ENCODE results near the gene AVPR2.

Gene AVPR2

DNA sequence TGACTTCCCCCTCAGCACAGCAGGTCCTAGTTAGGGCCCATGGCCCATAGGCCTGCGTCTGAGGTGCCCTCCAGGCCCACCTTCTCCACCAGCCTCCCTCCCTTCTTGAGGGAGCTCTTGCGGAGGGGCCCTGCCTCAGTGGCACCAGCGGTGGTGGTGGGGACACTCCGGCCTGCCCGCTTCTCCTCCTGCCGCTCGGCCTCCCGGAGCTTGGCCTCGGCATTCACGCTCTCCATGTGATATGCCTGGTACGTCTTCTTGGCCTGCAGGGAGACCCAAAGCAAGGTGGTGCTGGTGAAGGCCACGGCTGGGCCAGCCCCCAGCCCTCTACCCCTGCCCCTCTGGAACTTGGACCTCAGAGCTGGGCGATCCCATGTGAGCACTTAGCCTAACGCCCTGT lies 16.1 kb downstream of the AVPR2 start:
- no peak for DNase-seq

DNA sequence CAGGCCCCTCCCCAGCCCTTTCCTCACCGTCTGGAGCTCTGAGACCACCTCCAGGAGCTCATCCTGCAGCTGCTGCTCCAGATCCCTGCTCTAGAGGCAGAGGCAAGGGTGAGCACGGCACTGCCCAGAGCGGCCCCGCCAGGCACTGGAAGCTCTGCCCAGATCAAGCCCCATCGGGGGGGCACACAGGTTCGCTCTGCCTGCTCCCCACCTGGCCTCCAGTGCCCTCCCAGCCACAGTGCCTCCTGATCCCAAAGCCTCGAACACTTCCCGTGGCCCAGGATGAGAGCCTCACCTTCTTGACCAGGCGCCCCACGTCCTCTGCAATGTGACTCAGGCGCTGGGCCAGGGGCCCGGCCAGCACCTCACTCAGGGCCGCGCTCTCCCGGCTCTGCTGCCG lies 16.6 kb downstream of the AVPR2 start:
- no peak for DNase-seq

DNA sequence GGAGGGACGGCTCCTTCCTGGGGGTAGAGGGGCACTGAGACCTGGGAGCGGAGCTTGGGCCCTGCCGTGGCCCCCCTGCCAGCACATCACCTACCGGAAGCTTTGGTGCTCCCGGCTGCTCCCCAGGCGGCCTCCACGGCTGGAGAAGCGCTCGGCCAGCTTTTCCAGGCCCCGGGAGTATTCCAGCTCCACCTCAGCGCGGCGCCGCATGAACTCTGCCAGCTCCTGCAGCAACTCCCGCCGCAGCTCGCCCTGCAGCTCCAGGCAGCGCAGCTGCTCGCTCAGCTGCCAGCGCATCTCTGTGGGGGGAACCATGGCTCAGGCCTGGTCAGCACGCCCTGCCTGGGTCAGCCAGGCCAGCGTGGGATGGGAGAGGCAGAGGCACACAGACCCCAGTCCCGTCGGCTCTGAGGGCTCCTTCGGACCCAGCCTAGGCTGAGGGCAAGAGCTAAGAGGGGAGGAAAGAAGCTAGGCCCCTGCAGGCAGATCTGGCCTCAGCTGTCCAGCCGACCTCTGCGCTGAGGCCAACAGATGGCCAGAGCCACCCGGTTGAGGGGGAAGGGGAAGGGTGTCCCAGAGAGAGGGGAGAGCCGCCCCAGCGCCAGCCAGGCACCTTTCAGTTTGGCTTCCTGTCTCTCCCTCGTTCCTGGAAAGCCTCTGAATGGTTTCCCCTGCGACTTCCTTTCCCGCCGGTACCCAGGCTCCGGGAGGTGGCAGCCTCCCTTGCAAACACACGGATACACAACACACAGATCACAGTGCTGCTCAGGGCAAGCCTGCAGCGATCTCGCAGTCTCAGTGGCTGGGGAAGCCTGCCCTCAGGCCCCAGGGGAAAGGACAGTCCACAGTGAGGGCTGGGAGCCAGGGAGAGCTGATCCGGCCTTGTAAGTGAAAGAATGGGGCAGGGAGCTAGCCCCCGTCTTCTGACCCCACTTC lies 17.3 kb downstream of the AVPR2 start:
- DNase-seq = no peak

DNA sequence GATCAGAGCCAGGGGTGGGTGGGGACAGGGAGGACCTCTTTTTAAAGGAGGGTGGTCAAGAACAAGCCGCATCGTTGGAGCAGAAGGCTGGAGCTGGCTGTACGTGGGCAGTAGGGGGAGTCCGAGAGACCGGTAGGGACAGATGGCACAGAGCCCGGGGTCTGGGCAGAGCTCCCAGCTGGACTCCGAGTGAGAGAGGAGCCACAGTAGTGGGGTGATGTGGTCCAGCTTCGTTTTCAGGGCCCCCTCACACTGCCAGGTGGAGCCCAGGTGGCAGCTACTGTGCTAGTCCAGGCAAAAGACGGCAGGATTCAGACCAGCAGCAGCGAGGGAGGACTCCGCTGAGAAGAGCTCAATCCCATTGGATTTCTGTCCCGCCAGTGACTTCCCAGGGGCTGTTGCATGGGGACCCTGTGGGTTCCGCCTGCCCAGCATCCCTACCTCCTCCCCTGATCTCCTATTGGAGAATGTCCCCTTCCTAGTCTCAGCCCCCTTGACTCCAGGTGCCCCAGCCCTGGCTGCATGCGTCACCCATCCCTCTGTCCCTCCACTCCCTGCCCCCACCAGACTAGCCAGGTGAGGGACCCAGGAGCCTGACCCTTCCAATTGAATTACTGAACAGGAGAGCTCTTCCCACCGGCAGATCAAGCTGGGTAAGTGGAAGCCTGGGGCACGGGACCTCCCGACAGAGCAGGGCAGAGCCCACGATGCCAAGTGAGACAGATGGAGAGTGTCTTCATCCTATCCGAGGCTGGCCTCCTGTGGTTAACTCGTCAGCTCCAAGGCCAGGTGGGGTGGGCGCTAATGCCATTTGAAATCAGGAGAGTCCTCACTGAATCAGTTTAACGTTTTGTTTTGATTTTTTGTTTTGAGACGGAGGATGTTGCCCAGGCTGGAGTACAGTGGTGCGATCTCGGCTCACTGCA lies 18.7 kb downstream of the AVPR2 start:
- peak; percentile 16 for DNase-seq

DNA sequence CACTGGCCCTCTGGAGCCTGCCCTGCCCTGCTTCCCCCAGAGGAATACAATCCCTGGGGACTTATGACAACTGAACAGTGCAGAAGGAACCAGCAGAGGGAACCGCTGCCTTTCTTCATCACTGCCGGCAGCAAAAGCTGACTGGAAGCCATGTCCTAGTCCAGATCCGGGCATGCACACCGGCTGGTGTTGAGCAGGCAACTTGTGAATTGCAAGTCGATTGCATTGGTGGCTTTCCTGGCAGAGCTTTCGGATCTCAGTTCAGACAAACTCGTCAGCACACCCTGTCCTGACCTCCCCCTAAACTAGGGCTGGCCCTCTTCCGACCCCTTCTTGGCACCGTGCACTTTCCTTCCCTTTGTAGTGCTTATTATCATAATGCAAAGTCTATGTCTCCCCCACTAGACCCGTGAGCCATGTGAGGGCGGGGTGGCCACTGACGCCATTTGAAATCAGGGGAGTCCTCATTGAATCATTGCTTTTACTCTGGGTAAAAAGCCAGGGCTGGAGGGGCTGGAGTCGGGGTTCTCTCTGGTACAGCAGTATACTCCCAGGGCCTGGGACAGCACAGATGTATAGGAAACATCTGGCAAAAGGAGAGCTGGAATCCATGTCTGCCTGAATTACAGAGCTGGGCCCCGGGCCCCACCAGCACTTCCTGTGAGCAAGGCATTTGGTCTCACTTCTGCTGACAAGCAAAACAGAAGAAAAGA lies 19.8 kb downstream of the AVPR2 start:
- DNase-seq = peak; percentile 41

DNA sequence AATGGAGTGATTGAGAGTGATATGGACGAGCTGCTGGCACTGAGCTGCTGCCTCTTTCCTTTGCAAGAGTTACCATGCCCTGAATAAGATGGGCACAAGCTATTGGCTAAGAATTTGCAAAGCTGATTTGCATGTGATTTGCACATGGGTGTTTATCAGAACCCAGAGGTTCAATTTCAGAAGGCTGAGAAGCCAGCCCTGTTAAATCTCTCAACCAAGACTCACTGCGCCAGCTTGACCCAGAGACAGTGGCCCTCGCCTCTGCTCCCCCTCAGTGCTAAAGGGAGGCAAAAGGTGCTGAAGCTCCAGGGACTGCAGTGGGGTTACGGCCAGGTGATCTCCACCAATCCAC lies 20.9 kb downstream of the AVPR2 start:
- no peak for DNase-seq

DNA sequence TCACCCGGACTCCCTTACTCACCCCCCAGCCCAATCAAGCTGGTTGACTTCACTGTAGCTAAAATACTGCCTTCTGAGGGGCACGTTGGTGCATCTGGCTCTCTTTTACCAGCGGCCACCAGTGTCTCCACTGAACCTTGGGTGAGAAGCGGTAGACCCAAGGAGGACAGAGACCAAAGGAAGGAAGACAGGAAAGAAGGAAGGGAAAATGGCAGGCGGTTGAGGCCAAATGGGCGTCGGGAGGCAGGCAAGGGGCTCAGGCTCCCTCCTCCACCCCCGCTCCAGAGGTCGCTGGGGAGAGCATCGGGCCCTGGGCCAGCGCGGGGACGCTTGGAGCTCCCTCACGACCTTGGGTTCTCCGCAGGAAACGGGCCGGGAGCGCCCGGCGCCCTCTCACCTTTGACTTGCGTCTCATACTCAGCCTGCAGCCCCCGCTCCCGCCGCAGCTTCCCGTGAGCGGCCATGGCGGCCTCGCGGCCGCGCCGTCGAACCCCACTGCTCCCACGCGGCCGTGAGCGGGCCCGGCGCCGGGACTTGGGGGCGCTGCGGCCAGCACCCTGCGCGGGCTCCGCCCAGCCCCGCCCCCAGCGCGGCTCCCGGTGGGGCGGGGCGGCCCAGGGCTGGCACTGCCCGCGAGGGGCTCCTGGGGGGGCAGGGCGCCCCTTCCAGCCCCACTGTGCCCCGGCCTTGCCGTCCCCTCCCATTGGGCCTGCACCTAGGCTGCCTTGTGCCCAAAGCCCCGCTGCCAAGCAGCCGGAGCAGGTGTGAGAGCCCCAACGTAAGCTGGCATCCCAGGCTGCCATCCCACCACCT lies 21.5 kb downstream of the AVPR2 start, which contains the start of gene ARHGAP4:
TSS of gene ARHGAP4 (minus strand) at position 526 of the 813 bp plus-strand sequence. CDS start at position 464, 62 bp downstream.
- DNase-seq = no peak

DNA sequence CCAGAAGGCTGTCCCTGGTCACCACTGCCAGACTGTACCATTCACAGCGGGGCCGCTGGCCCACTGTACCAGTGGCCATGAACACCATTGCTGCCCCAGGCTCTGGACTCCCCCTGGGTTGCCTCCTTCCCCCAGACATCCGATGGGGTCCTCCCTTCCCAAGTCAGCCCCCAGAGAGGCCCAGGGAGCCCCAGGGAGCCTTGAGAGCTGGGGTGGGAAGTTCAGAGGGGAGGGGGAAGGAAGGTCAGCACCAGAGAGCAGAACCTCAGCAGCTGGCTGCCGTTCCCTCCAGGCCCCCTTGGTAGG lies 22.0 kb downstream of the AVPR2 start:
- no peak for DNase-seq

DNA sequence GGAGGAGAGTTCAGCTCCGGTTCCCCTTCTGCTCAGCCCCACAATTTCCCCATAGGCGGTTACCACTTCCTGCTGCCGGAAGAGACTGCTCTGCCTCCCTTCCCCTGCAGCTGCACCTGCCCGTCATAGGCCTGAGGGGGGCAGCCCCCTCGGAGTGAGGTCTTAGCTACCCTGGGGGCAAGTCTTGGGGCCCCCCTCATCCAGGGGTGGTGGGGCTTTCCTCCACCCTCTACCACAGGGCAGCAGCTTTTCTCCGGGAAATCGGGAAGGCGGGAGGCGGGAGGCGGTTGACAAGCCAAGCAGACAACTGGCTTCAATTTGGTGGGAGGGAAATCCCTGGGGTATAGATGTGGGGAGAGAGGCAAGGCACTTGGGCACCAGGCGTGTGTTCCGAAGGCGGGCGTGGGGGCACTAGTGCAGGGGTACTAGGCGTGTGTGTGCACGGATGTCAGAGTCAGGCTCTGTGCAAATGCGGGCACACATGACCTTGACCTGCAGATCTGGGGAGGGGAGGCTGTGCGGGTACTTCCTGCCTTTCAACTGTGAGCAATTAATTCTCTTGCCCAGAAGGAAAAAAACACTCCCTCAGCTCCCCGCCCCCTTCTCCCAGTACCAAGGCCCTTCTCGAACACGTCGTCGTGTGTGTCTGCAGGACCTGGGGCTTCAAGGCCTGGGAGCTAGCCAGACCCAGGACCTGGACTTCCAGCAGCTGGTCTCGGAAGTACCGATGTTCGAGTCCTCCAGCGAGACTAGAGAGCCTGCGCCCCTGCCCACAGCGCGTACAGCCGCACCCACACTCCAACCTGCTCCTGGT lies 22.6 kb downstream of the AVPR2 start:
- peak; percentile 72 for DNase-seq

DNA sequence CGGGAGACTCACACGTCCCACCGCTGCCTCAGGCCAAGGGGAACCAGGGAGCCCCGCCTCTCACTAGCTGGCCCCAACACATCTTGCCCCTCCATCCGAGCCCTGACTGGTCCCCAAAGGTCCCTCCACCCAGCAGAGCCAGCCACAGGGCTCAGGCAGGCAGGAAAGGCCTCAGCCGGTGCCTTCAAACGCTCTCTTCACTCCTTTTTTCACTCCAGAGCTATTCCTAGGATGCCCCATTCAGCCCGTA lies 23.1 kb downstream of the AVPR2 start:
- no peak for DNase-seq

DNA sequence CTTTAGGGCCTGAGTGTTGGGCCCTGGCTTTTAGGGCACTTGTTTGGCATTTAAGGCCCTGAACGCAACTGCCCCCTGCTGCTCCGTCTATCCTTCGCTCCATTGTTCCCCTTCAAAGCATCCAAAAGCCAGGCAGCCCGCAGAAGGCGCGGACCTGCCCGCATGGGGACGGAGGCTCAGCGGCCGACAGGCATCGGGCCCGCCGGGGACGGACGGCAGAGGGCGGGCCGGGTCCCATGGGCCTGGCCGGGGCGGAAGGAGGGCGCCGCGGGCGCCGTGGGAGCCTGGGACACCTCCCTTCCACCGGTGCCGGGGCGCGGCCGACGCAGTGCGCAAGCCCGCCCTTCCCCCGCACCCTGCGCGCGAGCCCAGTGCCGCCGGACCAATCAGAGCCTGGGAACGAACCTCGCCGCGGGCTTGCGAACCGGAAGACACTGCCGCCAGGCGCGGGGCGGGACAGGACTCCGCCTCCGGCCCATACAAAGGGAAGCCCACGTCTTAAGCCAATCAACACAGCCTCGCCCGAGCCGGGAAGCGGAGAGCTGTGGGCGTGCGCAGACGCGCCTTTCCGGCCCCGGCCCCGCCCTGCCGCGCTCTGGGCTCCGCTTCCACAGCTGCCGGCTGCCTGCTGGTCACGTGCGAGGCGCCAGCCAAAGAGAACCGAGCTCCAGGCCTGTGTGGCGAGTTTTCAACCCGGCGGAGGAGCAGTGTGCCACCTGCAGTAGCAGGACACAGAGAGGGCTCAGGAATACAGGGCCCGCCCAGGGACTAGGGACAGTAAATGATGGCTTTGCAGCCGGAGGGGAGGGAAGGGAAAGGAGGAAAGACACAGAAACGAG lies 23.7 kb downstream of the AVPR2 start:
- DNase-seq = peak; percentile 96

DNA sequence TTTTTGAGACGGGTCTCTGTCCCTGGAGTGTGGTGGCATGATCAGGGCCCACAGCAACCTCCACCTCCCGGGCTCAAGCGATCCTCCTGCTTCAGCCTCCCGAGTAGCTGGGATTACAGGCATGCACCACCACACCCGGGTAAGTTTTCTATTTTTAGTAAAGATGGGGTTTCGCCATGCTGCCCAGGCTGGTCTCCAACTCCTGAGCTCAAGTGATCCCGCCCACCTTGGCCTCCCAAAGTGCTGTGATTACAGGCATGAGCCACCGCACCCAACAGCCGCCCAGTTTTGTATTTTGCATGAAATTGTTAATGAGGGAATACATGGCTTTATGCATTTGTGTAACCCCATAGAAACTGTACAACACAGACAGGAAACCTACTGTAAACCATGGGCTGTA lies 24.4 kb downstream of the AVPR2 start:
- no peak for DNase-seq

DNA sequence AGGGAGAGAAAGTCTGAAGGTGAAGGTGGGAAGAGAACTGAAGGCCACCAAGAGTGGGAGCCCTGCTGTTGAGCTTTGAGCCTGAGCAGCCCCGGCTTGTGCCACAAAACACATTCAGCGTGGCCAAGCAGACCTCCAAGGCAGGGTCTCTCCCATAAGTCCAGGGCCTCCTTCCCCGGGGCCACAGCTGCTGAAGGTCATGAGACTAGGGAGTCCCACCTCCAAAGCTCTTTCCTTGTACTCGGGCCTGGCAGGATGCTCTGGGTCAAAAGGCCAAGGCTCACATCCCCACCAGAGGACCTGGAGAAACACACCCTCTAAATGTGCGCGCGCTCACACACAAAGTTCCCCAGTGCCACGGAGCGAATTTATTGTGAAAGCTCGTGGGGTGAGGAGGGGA lies 25.1 kb downstream of the AVPR2 start:
- DNase-seq = no peak

DNA sequence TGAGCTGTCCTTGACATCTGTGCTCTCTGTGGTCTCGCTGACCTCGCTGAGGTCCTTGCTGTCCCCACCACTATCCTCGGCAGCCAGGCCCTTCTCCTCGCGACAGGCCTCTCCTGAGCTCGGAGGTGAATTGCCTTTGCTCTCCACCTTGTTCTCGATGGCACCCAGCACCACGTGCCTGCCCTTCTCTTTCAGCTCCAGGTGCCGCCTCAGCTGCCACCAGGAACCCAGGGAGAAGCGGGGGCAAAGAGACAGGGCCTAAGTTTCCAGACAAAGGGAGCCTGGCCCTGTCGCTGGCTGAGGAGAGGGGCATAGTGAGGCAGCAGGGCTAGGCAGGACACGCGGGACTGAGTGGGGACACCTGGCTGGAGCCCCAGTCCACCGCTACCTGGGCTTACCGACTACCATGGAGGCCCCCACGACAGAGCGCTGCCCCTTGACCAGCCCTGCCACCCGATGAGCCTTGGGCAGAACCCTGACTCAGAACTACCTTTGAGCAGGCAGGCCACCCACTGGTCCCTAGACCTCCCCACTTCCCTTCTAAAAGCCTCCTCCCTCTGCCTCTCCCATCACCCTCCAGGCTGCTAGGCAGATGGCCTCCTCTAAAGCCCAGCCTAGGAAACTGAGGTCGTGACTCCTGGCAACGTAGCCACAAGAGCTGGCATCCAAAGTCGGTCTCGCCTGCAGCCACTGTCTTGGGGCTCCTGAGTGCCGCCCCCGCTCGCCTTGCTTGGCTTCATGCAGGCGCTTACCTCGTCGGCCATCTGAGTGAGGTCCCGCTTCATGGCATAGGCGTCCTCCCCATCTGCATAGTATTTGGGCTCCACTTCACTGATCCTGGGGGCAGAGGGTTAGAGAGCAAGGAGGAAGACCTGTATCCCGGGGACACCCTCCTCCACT lies 25.8 kb downstream of the AVPR2 start:
- no peak for DNase-seq

DNA sequence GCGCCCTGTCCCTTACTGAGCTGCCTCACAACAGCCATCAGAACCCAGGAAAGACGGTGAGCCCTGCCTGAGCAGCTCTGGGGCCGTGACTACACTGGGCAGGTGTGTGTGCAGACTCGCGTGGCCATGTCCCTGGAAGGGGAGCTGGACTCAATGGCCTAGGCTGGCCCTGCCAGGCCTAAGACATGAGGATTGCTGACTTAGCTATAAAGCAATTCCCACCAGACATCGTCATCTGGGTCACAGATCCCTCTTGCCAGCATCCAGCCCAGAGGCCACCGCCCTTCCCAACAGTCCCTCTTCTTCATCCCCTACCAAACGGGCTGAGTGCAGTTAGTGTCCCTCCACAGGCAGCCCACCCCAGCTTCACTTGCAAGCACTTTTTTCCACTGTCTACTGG lies 26.7 kb downstream of the AVPR2 start:
- no peak for DNase-seq

DNA sequence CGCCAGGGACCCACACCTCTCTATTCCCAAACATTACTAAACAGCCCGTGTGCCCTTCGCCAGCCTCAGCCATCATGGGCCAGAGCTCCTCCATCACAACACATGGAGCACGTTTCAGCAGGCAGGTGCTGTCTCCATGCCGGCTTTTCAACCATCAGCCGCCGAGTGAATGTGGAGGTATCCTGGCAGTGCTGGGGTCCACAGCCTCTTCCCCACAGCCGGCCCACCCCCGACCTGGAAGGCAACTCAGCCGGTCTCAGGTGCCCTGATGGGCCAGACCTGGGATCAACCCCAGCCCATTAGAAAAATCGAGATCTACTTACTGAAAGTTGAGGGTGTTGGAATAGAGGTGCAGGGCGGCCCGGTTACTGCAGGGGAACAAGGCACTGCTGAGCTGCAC lies 27.3 kb downstream of the AVPR2 start:
- DNase-seq = no peak

DNA sequence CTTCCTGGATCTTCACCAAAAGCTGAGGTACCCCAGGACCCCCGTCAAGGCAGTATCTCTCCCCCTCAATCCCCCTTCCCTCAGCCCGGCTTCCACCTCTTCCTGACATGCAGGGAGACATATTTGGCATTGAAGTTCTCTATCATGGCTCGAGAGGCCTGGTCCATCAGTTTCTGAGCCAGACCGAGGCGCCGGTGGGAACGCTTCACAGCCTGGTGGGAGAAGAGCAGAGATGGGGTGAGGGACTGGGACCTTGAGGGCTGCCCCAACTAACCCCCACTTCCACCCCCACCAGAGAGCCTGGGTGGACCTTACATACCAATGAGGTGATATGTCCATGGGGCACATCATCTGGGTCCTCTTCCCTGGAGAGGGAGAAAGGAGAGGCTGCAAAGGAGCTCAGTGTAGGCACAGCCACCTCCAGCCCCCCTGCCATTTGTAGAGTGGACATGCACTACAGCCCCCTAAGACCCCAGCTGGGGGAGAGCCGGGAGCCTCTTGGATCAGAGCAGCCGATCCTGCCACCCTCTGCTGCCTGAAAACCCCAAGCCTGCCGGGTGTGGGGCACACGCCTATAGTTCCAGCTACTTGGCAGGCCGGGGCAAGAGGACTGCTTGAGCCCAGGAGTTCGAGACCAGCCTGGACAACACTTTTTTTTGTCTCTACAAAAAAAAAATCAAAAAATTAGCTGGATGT lies 27.9 kb downstream of the AVPR2 start:
- DNase-seq = no peak

DNA sequence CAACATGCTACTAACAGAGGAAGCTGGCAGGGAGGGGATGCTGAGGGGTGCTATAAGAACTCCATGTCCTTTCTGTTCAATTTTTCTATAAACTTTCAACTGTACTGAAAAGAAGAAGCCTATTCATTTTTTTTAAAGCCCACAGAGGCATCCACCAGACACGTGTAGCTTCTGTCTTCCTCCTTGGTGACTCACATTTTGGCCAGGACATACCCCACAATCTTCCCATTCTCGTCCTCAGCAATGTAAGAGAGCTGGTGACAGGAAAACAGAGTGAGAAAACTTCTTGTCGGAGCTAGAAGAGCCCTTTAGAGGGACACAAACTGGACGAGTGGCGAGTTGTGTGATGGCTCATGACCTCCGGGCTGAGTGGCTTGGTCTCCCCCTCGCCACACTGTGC lies 29.3 kb downstream of the AVPR2 start:
- no peak for DNase-seq

DNA sequence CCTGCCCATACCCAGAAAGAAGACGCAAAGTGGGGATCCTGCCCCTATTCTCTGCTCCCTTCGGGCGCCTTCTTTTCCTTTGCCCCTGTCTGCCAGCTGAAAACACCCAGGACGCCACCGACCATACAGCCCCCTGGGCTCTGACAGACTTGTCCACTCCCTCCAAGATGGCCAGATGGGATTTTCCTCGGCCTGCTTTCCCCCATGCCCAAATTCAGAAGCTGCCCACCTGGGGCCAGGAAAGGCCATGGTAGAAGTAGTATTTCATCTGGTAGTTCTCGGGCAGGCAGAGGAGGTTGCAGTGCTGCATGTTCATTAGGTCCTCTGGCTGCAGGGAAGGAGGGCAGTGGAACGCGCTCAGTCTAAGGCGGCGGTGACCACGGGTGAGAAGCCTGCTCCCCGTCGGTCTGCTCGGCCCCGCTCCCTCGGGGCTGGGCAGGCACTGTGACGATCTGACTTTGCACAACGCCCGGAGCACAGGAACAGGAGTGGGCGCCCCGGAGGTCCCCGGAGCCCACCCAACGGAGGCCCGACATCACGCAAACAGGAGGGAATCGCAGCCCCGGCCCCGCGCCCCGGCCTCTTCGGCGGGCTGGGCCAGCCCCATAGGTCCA lies 29.8 kb downstream of the AVPR2 start:
- DNase-seq = no peak

All from NCI-H2171 treated with DMSO at 0.1 percent for 48 hours (cell line).